Activated CD8-positive, alpha-beta memory T cell treated with anti-CD3 and anti-CD28 coated beads, Interleukin-2, amount 50 U/mL, for 24 hours (primary cell): ENCODE measurements around the gene TCTN1.
"Not testable (repeated sequence)": the region's sequence is repeated elsewhere in the genome, so short reads cannot be mapped to it uniquely, and the experiment has no call there.

Experiments used
- DNase-seq: peaks from one replicate; pipeline ENCODE4 v3.0.0-alpha.2; 2020; ENCODE audit errors: extremely low read depth

The TCTN1 gene

DNA sequence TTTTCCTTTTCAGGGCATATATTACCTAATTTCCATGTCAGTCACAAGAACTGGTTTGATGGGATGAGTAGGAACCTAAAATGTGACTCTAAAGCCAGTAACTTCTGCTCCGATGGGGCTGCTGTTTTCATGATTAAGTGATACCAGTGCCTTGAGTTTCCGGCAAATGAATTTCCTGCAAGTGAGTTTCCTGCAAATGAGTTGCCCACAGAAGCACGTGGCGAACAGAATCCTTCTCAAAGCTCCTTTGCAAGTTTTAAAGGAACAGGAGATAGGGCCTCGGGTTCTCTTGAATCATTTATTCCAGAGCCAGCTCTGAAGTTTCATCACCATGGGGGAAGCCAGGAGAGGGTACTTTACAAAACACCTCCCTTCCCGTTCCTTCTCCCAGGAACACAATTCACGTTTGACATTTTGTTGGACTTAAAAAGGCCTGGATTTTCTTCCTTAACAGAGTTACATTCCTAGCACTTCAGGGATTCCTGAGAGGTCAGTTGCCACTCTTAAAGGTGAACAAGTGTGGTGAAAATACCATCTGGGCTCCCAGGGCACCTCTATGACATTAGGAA, 28.6 kb upstream of the TCTN1 start:
- no peak for DNase-seq

GRCh38 chr12:110587102-110587501, 26.8 kb upstream of the TCTN1 start:
- not testable (repeated sequence) for DNase-seq

DNA sequence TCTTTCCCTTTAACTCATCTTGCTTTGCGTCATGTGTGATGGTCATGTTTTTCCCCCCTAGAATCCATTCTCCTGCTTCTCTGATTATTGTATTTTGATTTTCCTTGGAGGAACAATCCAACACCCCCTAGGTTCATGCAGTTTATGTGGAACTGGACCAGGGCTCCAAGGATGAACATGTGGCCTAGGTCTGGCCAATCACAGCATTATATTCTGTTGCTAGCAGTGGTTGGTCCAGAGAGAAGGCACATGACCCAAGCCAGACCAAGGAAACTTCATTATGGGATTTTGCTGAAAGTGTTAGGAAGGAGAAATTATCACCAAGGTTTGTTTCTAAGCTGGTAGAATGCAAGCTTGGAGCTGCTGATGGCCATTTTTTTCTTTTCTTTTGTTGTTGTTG, 23.9 kb upstream of the TCTN1 start:
- no peak for DNase-seq

DNA sequence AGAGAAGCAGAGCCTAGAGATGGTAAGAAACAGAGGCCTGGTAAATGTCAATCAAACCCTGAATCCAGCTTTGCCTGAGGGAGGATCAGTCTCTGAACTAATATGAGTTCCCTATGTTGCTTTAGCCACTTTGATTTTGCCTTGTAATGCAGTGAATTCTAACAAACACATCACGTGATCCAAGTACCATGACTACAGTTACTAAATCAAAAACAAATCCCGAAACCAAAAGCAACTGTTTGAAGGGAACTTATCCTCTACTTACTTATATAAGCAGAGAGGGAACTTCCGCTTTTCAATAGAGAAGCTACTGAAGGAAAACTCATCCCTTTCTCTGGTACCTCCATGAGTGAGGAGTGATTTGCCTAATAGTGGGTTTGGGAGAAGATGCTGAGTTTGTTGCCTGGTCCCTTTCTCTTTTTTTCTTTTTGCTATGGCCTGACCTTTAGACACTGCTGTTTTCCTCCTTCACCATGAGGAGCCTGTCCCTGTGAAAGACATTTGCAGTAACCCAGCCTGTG, 23.1 kb upstream of the TCTN1 start:
- no peak for DNase-seq

DNA sequence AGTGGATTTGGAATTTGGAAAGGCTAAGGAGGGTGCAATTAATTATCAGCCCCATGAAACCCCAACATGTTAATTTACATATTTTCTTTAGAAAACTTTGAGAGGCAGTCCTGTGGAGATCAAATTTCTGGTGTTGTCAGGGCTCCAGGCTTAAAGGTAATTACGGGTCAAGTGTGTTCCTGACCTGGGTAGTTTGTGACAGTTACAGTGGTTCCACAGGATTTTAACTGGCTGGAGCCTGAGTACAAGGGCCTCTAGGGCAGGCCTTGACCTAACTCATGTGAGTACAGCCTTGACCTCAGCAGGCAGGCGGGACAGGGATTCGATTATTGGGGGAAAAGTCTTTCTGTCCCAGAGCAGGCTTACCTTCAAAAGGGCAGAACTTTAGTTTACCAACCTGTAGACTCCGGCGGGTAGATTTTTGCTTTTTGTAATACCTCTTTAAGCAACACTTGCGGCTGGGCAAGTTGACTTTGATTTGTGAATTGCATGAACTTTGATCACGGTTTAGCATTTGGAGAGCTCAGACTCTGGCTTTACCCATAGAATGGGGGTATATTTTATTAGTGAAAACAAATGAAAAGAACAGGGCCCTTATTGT, 22.4 kb upstream of the TCTN1 start:
- no peak for DNase-seq

GRCh38 chr12:110592078-110592477, 21.9 kb upstream of the TCTN1 start:
- DNase-seq, result no peak

DNA sequence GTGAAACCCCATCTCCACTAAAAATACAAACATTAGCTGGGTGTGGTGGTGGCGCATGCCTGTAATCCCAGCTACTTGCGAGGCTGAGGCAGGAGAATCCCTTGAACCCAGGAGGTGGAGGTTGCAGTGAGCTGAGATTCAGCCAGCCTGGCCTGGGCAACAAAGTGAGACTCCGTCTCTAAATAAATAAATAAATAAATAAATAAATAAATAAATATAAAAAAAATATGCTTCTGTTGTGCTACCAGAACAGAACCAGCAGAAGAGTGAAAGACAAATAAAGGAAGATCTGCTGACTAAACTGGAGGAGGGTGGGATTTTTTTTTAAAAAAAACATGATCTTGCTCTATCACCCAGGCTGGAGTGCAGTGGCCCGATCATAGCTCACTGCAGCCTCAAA, 21.0 kb upstream of the TCTN1 start:
- not testable (repeated sequence) for DNase-seq

DNA sequence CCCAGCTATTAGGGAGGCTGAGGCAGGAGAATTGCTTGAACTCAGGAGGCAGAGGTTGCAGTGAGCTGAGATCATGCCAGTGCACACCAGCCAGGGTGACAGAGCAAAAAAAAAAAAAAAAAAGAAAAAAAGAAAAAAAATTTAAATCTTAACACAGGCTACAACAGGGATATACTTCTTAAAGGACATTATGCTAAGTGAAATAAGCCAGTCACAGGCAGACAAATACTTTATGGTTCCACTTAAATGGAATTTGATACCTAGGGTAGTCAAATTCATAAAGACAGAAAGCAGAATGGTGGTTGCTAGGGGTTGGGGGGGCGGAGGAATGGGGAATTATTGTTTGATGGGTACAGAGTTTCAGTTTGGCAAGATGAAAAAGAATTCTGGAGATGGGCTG, 16.0 kb upstream of the TCTN1 start:
- DNase-seq, result no peak

DNA sequence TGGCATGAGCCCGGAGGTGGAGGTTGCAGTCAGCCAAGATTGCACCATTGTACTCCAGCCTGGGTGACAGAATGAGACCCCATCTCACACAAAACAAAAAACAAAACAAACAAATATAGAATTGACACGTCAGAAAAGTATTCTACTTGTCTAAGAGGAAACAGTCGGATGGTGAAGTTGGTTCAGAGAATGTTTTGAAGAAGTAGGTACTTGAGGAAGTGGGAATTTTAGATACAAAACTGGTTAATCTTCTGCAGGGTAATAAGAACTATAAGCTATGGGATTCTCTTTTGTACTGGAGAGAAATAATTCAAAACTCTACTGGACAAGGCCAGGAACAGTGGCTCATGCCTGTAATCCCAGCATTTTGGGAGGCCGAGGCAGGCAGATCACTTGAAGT, 14.6 kb upstream of the TCTN1 start:
- no peak for DNase-seq

DNA sequence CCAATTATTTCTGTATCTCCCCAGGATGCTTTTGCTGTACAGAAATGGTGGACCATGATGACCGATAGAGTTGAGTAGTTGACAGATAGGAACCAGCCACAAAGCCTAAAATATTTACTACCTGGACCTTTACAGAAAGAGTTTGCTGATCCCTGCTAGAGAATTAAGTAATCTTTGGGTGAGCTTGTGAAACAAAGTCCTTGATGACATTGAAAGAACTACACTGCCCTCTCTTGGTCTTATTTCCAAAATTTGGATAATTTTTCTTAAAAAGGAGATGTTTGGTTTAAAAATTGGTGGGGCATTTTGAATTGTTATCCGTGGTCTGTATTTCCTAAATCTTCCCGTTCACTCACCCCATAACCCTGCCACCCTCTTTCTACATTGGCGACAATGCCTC, 13.7 kb upstream of the TCTN1 start:
- no peak for DNase-seq

GRCh38 chr12:110602085-110602814, 11.7 kb upstream of the TCTN1 start:
- DNase-seq, result not testable (repeated sequence)

- DNase-seq, result no peak
Observed at GRCh38 chr12:110606253-110606611, 7.7 kb upstream of the TCTN1 start.

GRCh38 chr12:110613071-110613770, 708 bp upstream of the TCTN1 start:
- DNase-seq, result no peak

DNA sequence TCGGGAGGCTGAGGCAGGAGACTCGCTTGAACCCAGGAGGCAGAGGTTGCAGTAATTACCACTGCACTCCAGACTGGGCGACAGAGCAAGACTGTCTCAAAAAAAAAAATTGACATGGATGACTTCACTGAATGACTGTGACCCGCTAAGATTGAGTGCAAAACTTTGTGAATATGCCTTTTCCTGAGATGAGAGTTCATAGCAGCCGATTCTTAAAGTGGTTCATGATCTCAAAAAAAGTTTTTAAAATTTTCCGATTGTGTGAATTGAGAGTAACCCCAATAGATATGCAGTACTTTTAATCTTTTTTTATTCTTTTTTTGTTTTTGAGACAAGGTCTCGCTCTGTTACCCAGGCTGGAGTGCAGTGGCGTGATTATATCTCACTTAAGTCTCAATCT, 1.2 kb downstream of the TCTN1 start:
- no peak for DNase-seq

- no peak for DNase-seq
Observed at GRCh38 chr12:110616471-110617115, 2.7 kb downstream of the TCTN1 start.

DNA sequence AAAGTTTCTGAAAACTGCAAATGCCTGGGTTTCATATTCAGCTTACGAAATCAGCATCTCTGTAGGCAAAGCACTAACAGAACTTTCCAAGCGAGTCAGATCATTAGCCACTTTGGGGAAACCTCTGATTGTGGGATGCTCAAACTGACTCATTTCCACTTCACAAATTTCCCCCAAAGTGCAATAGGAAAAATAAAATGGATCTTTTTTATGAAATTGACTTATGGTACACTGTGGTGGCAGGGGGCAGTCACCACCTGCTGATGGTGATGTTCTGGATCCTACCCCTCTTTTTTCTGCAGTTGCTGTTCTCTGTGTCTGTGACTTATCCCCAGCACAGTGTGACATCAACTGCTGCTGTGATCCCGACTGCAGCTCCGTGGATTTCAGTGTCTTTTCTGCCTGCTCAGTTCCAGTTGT, 5.6 kb downstream of the TCTN1 start:
- no peak for DNase-seq

DNA sequence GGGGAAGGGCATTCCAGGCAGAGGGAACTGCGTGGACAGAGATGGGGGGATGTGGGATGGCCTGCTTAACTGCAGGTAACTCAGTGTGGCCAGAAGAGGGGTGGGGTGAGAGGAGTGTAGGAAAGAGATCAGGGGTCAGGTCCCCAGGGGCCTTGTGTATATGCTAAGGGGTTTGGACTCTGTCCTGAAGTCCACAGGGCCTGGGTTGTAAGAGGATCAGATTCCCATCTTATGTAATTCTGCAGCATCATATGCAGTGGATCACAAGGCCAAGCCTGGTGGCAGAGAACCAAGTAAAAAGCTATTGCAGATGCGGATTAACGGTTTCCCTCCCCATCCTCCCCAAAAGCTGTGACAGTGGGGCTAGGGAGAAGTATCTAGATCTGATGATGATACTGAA, 8.7 kb downstream of the TCTN1 start:
- no peak for DNase-seq

GRCh38 chr12:110627500-110628195, 13.7 kb downstream of the TCTN1 start:
- DNase-seq, result no peak

DNA sequence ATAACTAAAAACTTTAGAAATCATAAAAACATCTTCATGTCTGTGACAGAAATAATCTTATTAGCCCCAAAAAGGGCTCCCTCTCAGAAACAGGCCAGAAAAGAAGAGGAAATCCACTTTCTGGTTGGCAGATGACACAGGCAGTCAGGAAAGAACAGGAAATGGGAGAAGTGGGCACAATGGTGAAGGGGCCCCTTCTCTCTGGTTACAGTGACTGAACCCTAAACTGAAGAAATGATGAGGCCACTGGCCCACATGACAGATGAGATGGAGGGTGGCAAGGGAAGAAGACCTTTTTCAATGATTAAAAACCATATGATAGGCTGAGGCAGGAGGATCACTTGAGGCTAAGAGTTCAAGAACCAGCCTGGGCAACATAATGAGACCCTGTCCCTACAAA, 21.1 kb downstream of the TCTN1 start:
- no peak for DNase-seq

DNA sequence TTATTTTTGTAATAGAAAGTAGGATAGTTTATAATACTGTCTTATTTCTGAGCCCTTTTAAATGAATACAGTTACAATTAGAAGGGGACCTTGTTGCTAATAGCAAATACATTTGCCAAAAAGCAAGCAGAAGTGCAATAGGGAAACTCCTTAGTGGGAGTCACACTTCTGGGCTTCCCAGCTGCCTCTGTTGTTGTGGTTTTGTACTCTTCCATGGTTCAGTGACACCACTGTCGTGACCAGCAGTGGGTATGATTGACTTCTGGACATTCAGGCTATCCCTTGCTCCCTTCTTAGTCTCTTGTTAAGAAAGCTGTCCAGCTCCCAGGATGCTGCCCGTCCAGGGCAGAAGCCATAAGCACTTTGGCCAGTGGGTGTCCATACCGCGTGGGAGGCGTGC, 22.6 kb downstream of the TCTN1 start:
- no peak for DNase-seq

DNA sequence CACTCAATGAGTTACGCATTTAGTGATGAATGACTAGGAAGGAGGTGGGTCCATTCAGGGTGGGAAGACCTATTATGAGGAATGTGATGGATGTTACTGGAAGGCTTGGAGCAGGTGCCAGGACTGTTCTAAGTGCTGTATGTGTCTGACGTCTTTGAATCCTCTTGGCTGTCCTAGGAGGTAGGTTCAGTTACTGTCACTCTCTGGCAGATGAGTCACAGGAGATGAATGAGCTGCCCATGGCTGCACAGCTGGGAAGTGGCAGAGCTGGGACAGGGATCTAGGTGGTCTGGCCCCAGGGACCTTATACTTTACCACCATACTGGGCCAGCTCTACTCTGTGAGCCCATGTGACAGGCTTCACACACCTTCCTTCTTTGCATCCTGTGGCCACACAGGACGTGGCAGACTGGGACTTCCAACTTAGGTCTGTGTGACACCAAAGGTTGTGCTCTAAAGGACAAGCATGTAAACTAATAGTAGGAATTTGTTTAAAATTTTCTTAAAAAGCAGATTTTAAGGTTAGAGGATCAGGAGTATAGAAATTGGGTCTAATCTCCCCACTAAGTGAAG, 24.0 kb downstream of the TCTN1 start:
- DNase-seq, result no peak
